Subcutaneous adipose tissue (tissue), 4 donors: ENCODE data around the gene AHDC1. TPM values are rescaled to one million over a fixed set of nuclear protein-coding genes. Genes with fewer than 3 reads are reported as not detected.

Source experiments
- total RNA-seq, 4 donors: library from RNA; depleted of rRNA; stranded (reverse); fragments of >200 nt; gene quantifications; one replicate each; pipeline ENCODE4 v1.1.0, GENCODE V29; 2016
- TF ChIP-seq, protein P1 (sequence below): fragments of 450-650 bp; IDR thresholded peaks from one replicate; pipeline ENCODE4 v1.5.1; 2016; ENCODE audit warnings: low read depth, mild to moderate bottlenecking, control low read depth, antibody characterized with exemption, moderate library complexity

The AHDC1 gene
- total RNA-seq, 4 donors from 2014 or later: 2.9 to 13.6 (median 7.1) TPM

DNA sequence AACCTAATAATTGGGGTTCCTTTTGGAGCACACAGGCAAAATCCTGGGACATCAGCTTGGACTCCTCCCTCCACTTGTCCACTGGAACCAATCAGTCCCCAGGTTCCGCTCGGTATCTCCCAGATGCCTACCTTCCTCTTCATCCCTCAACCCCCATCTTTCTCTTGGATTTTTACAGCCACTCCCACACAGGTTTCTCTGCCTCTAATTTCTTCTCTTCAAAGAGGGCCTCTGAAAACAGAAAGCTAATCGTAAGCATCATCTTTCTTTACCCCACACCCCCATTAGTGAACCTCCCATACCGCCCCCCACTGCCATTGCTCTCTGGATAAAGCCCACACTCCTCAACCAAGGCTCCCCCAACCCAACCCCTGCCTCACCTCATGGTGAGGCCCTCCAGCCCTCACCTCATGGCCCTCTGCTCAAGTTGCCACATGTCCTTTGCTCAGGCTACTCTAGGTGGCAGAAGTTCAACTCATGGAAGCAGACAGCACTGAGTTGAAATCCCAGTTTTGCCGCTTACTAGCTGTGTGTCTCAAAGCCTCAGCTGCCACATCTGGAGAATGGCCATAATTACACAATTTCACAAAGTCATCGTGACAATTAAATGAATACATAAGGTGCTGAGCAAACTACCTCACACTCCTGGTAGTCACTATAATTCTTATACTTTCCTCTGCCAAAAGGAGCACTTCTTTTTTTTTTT, 95.8 kb downstream of the AHDC1 start:
- TF ChIP-seq, protein P1, sequence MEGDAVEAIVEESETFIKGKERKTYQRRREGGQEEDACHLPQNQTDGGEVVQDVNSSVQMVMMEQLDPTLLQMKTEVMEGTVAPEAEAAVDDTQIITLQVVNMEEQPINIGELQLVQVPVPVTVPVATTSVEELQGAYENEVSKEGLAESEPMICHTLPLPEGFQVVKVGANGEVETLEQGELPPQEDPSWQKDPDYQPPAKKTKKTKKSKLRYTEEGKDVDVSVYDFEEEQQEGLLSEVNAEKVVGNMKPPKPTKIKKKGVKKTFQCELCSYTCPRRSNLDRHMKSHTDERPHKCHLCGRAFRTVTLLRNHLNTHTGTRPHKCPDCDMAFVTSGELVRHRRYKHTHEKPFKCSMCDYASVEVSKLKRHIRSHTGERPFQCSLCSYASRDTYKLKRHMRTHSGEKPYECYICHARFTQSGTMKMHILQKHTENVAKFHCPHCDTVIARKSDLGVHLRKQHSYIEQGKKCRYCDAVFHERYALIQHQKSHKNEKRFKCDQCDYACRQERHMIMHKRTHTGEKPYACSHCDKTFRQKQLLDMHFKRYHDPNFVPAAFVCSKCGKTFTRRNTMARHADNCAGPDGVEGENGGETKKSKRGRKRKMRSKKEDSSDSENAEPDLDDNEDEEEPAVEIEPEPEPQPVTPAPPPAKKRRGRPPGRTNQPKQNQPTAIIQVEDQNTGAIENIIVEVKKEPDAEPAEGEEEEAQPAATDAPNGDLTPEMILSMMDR: no peak

DNA sequence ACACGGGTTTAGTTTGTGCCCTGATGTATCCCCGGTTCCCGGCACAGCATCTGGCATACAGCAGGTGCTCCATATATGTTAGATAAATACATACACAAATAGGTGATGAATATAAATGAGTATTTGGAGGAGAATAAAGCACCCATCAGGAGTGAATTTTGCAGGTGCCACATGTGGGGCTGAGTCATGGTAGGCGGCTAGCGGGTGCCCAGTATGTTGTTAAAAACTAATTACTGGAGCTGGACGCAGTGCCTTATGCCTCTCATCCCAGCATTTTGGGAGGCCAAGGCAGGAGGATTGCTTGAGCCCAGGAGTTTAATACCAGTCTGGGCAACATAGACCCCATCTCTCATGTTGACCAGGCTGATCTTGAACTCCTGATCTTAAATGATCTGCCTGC, 97.2 kb downstream of the AHDC1 start:
- TF ChIP-seq, protein P1: no peak

DNA sequence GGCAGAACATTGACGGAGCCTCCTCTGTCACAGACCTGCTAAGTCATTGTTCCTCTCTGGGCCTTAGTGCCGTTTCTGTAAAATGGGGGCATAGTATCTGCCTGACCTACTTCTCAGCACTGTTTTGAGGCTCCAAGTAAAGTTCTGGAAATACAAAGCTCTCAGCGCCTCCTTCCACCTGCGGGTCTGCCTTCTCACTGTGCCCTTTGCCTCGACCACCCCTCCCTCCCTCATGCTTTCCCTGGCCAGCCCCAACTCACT, 98.6 kb downstream of the AHDC1 start:
- TF ChIP-seq, protein P1: no peak

DNA sequence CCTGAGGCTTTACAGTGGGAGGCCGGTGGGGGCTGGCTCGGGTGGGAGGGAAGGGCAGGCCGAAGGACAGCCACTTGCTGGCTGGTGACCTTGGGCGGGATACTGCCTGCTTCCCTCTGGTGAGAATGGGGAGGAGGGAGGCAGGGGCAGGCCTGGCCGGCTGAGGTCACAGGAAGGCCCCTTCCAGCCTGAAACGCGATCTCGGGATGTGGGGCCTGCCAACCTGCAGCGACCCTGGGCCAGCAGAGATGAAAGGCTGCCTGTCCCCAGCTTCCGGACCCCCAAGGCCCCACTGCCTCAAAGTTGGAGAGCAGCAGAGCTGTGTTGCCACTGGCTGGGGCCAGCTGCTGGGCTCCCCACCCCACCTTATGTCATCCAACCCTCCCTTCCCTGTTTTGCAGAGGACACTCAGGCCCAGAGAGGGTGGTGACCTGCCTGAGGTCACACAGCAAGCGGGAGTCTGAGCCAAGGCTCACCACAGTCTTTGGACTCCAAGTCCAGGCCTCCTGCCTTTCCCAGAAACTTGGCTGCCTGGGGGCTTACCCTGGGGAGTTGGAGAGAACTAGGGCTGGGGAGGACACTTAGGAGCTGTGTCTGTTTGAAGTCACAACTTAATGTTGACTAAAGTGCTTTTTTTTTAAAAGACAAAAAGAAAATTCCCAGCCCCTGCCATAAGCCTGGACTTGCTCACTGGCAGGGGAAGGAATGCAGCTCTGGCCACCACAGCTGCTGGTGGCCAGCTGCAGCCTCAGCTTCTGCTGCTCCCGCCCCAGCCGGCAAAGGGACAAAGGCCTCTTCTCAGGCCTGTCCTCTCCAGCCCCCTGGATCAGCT, 99.1 kb downstream of the AHDC1 start:
- TF ChIP-seq, protein P1: no peak

DNA sequence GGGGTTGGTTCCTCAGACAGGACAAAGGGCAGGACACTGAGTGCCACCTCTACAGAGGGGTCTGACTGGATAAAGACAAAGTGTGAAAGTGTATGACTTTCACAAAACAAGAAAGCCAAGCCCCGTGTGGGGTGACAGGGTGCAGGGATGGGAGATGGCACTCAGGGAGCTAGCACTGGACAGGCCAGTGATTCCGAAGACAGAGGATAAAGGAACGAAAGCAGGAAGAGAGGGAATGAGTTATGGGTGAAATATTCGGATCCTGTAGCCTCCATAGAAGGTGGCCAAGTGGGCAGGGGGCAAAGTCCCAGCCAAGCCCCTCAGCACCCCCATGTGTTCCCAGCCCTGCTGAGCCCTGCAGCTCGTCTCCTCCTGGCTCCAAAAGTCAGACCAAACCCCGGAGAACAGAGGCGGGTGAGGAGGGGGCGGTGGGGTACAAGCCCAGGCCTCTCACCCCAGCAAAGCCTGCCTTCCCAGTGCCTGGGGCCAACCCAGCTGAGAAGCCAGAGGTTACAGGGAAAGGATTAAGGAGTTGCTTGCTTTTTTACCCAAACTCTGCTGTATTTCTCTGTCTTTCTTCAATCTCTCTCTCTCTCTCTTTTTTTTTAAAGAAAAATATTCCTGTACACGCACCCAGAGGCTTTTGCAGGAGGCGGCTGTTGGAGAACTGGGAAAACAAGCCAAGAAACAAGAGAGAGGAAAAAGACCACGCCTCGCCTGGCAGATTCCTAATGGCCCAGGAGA, 99.9 kb downstream of the AHDC1 start:
- TF ChIP-seq, protein P1: no peak

DNA sequence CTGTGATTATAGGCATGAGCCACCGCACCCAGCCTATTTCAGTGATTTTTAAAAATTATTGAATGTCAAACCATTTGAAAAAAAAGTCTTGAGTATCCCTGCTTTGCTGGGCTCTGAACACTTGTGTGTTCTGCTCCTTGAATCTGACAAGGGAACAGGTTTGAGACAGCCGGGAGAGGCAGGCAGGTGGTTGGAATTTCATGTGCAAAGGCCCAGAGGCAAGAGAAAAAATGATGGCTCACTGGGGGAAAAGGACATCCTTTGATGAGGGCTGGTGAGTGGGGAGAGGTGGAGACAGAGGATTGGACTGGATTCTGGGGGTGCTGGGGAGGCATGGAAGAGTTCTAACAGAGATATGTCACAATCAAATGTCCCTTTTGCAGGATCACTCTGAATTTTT, 100.9 kb downstream of the AHDC1 start:
- TF ChIP-seq, protein P1: no peak

DNA sequence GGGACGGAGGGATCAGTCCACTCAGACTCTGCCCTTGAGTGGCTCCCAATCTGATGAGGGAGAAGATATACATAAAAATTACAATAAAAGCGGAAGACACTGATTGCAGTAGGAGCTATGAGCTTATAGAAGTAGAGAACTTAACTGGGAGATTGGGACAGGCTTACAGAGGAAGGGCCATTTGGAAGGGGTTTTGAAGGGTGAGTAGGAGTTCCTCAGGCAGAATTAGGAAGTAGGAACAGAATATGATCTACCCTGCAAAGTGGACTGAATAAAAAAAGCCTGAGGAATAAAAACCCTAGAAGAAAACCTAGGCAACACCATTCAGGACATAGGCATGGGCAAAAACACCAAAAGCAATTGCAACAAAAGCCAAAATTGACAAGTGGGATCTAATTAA, 104.8 kb downstream of the AHDC1 start:
- TF ChIP-seq, protein P1: no peak
